Right lobe of liver (tissue), 6 donors: ENCODE measurements around the gene UVSSA. TPM values are rescaled to one million over a fixed set of nuclear protein-coding genes. Genes with fewer than 3 reads are reported as not detected.

Source experiments
- ATAC-seq, 4 donors: fragments of 200-7000 bp; cut with Tn5 transposase; one replicate each; pipeline ENCODE4 v1.9.1; 2020; ENCODE audit warnings: mild to moderate bottlenecking in 4 of 4, moderate library complexity in 4 of 4
- DNase-seq, 3 donors: peaks; one replicate each; pipeline ENCODE4 v3.0.0-alpha.2; 2020
- H3K27ac ChIP-seq, 3 donors: fragments of 200-600 bp; one replicate each; pipeline ENCODE4 v1.8.0; 2022
- H3K27me3 ChIP-seq, 2 donors: fragments of 200-600 bp; one replicate each; pipeline ENCODE4 v1.8.0; 2022
- H3K36me3 ChIP-seq, 4 donors: fragments of 200-600 bp; sonication (generic) in 1 of 4; one replicate each; pipeline versions ENCODE4 v1.5.1 to v1.8.0; 2017 to 2022; ENCODE audit warnings: control low read depth in 1 of 4
- H3K4me1 ChIP-seq, 4 donors: fragments of 200-600 bp; sonication (generic) in 1 of 4; one replicate each; pipeline versions ENCODE4 v1.5.1 to v1.8.0; 2017 to 2022; ENCODE audit warnings: control low read depth in 1 of 4
- H3K4me3 ChIP-seq, 3 donors: fragments of 200-600 bp; one replicate each; pipeline ENCODE4 v1.8.0; 2022
- H3K9me3 ChIP-seq, 4 donors: fragments of 200-600 bp; sonication (generic) in 1 of 4; one replicate each; pipeline versions ENCODE4 v1.5.1 to v1.8.0; 2017 to 2022; ENCODE audit warnings: control low read depth in 1 of 4
- CTCF ChIP-seq, 4 donors: fragments of 200-600 bp in 3 of 4; fragments of 450-650 bp in 1 of 4; IDR thresholded peaks; one replicate each; pipeline versions ENCODE4 v1.5.1 to v1.8.0; 2016 to 2022; ENCODE audit warnings: antibody characterized with exemption in 4 of 4, mild to moderate bottlenecking in 2 of 4
- POLR2A ChIP-seq: fragments of 450-650 bp; IDR thresholded peaks from one replicate; pipeline ENCODE4 v1.6.1; 2017; ENCODE audit warnings: antibody characterized with exemption, mild to moderate bottlenecking
- whole genome bisulfite sequencing: methylation state at CpG from one replicate; pipeline ENCODE4 v1.1.6; 2018; ENCODE audit warnings: low coverage, low lambda C conversion rate; ENCODE audit not compliant: insufficient coverage; ENCODE audit errors: missing lambda C conversion rate; 5-methylcytosine and 5-hydroxymethylcytosine counted together
- intact Hi-C, 2 donors: fragments of 100-400 bp; cut with DNase I; formaldehyde crosslinking; loops; one replicate each; pipeline versions ENCODE4 v1.11.2 to v1.14.1; 2022
- total RNA-seq, 6 experiments: library from RNA; depleted of rRNA in 2 of 6; stranded (reverse); fragments of >200 nt in 2 of 6; fragmentation: NEBNext Ultra II Directional in 3 of 6; extraction: Animal tissue kit (Norgen Biotek cat#: 25700) in 3 of 6; gene quantifications; one replicate each; pipeline versions ENCODE4 v1.1.0 to v1.2.4, GENCODE V29; 2016 to 2023
- donor health status: DM: no; HTN: yes; CAD: no.
- donor health status: DM: no; HTN: no; CAD: no.
- donor health status: DM: no; HTN: no; CAD: no.
- donor health status: DM: no; HTN: yes; CAD: no.
- donor health status: DM: no; HTN: yes; CAD: no.

Gene UVSSA
- total RNA-seq, 6 experiments from 2014 or later, result 9.1 to 14.5 (median 11.3) TPM

- DNase-seq (peak in 2 of 3 donors; percentile 8 to 25), ATAC-seq (no peak)
- Histone ChIP-seq H3K27me3 (no peaks in the 10 kb centered on the region), H3K27ac (no peak overlapping the region), H3K4me3 (no peak overlapping the region), H3K9me3 (no peaks in the 10 kb centered on the region), H3K4me1 (no peaks in the 10 kb centered on the region), H3K36me3 (peaks cover 0 to 14% (median 4%) of the 10 kb centered on the region in 4 donors)
- intact Hi-C loops, result no loop called here
- 78% methylated on average over 6 of the region's 15 CpGs for WGBS
- TF ChIP-seq POLR2A (no peak), CTCF (IDR thresholded peaks at IDR 0.05) (no peak)
Measured at GRCh38 chr4:1299301-1299860, 47.6 kb upstream of the UVSSA start.

- no peaks in the 10 kb centered on the region for H3K4me1 ChIP-seq
- TF ChIP-seq POLR2A (no peak), CTCF (IDR thresholded peaks at IDR 0.05) (no peak)
- peak overlapping the region in 2 of 3 donors; percentile 25 to 67 for H3K27ac ChIP-seq
- intact Hi-C loops, result no loop called here
- DNase-seq (peak in 2 of 3 donors; percentile 60 to 76), ATAC-seq (peak; percentile 54 to 75 (median 70))
- H3K36me3 ChIP-seq, result peaks cover 0 to 14% (median 4%) of the 10 kb centered on the region in 4 donors
- 49% methylated on average over 12 of the region's 40 CpGs for WGBS
- H3K4me3 ChIP-seq, result no peak overlapping the region
- no peaks in the 10 kb centered on the region for H3K27me3 ChIP-seq
- H3K9me3 ChIP-seq, result no peaks in the 10 kb centered on the region
Measured at GRCh38 chr4:1300466-1301455, 46.2 kb upstream of the UVSSA start.

GRCh38 chr4:1302159-1302558 is 44.8 kb upstream of the UVSSA start:
- 86% methylated on average over 4 of the region's 4 CpGs for WGBS
- no peaks in the 10 kb centered on the region for H3K9me3 ChIP-seq
- DNase-seq (no peak), ATAC-seq (no peak)
- no peaks in the 10 kb centered on the region for H3K4me1 ChIP-seq
- no peak overlapping the region for H3K27ac ChIP-seq
- H3K27me3 ChIP-seq, result no peaks in the 10 kb centered on the region
- TF ChIP-seq CTCF (IDR thresholded peaks at IDR 0.05) (no peak), POLR2A (no peak)
- intact Hi-C loops, result no loop called here
- no peak overlapping the region for H3K4me3 ChIP-seq
- H3K36me3 ChIP-seq, result peaks cover 0 to 14% (median 4%) of the 10 kb centered on the region in 4 donors

GRCh38 chr4:1305261-1305711 is 41.7 kb upstream of the UVSSA start:
- no peak for TF ChIP-seq CTCF (IDR thresholded peaks at IDR 0.05)
- TF ChIP-seq POLR2A, result no peak
- H3K36me3 ChIP-seq, result peaks cover 0 to 6% (median 2%) of the 10 kb centered on the region in 4 donors
- peak in 1 of 3 donors; percentile 41 for DNase-seq
- H3K27me3 ChIP-seq, result no peaks in the 10 kb centered on the region
- H3K27ac ChIP-seq, result no peak overlapping the region
- H3K4me3 ChIP-seq, result no peak overlapping the region
- no peaks in the 10 kb centered on the region for H3K9me3 ChIP-seq
- peaks cover 0 to 17% (median 6%) of the 10 kb centered on the region in 4 donors for H3K4me1 ChIP-seq
- intact Hi-C loops, result no loop called here
- no peak for ATAC-seq
- WGBS, result 92% methylated on average over 2 of the region's 13 CpGs
